Smooth muscle cell (in vitro differentiated cells): Measurements from ENCODE around the gene LSAMP. TPM values are rescaled to one million over a fixed set of nuclear protein-coding genes. Genes with fewer than 3 reads are reported as not detected.
A peak's percentile ranks its signal among the peaks of the same experiment; 100 is the strongest.

Experiments used
- DNase-seq: peaks from one replicate; lab custom pipeline; 2025; ENCODE audit not compliant: unreplicated experiment; lab: John Stamatoyannopoulos, UW
- H2AFZ ChIP-seq: fragments of 200-600 bp; sonication (generic); 2 replicates; pipeline ENCODE4 v1.6.0; 2016; ENCODE audit warnings: antibody characterized with exemption, low read depth, mild to moderate bottlenecking
- H3F3A ChIP-seq: fragments of 200-600 bp; sonication (generic); 2 replicates; pipeline ENCODE4 v1.6.0; 2017; ENCODE audit warnings: antibody characterized with exemption, low read depth
- H3K27ac ChIP-seq: fragments of 200-600 bp; sonication (generic); 2 replicates; pipeline ENCODE4 v1.5.1; 2016; ENCODE audit warnings: low read depth, mild to moderate bottlenecking
- H3K27me3 ChIP-seq: fragments of 200-600 bp; sonication (generic); 2 replicates; pipeline ENCODE4 v1.6.1; 2016; ENCODE audit warnings: low read depth, mild to moderate bottlenecking
- H3K36me3 ChIP-seq: fragments of 200-600 bp; sonication (generic); 2 replicates; pipeline ENCODE4 v1.5.1; 2016; ENCODE audit warnings: low read depth
- H3K4me1 ChIP-seq: fragments of 200-600 bp; sonication (generic); 2 replicates; pipeline ENCODE4 v1.5.1; 2016; ENCODE audit warnings: low read depth
- H3K4me2 ChIP-seq: fragments of 200-600 bp; sonication (generic); 2 replicates; pipeline ENCODE4 v1.6.0; 2016; ENCODE audit warnings: mild to moderate bottlenecking
- H3K4me3 ChIP-seq: fragments of 200-600 bp; sonication (generic); 2 replicates; pipeline ENCODE4 v1.5.1; 2016; ENCODE audit warnings: mild to moderate bottlenecking
- H3K79me2 ChIP-seq: fragments of 200-600 bp; sonication (generic); 2 replicates; pipeline ENCODE4 v1.6.0; 2016; ENCODE audit warnings: low read depth, mild to moderate bottlenecking
- H3K9ac ChIP-seq: fragments of 200-600 bp; sonication (generic); 2 replicates; pipeline ENCODE4 v1.6.0; 2016; ENCODE audit warnings: low read depth
- H3K9me3 ChIP-seq: fragments of 200-600 bp; sonication (generic); replicated peaks from 2 replicates; pipeline ENCODE4 v1.5.1; 2016; ENCODE audit warnings: low read depth
- H4K20me1 ChIP-seq: fragments of 200-600 bp; sonication (generic); 2 replicates; pipeline ENCODE4 v1.6.0; 2016; ENCODE audit warnings: low read depth
- CTCF ChIP-seq: fragments of 200-600 bp; sonication (generic); IDR thresholded peaks from 2 replicates; pipeline ENCODE4 v1.5.1; 2017; ENCODE audit warnings: borderline replicate concordance, mild to moderate bottlenecking, antibody characterized with exemption; ENCODE audit not compliant: insufficient read depth, poor library complexity, severe bottlenecking
- WGBS: methylation state at CpG from one replicate; pipeline ENCODE4 v1.1.7; 2016; ENCODE audit warnings: low lambda C conversion rate; 5-methylcytosine and 5-hydroxymethylcytosine counted together
- polyA plus RNA-seq: library from polyadenylated mRNA; unstranded; fragments of >200 nt; fragmentation: Nextera tagmentation; extraction: Ambion mirVana; gene quantifications from 2 replicates; pipeline ENCODE4 v1.2.1, GENCODE V29; 2016
- total RNA-seq: library from RNA; depleted of rRNA; stranded (reverse); fragments of >200 nt; gene quantifications from 2 replicates; pipeline ENCODE4 v1.2.3, GENCODE V29; 2014

The LSAMP gene
- total and polyA plus RNA-seq, 2 experiments from 2014 or later, result 11.2 to 13.6 TPM

GRCh38 chr3:115790759-115791158, 654.5 kb downstream of the LSAMP start:
- 12% methylated on average over 3 of the region's 3 CpGs for WGBS
- Histone ChIP-seq H3K4me1 (peaks cover 8% of the 10 kb centered on the region), H3K36me3 (no peaks in the 10 kb centered on the region), H3K27ac (peak overlapping the region; percentile 97), H3K4me2 (peak overlapping the region; percentile 51), H3K79me2 (no peaks in the 10 kb centered on the region), H4K20me1 (no peaks in the 10 kb centered on the region), H2AFZ (peak overlapping the region; percentile 41), H3K9me3 (no peaks in the 10 kb centered on the region), H3K4me3 (no peak overlapping the region), H3K27me3 (no peaks in the 10 kb centered on the region), H3F3A (peaks cover 8% of the 10 kb centered on the region), H3K9ac (peak overlapping the region; percentile 78)
- DNase-seq, result no peak
- no peak for TF ChIP-seq CTCF

GRCh38 chr3:115789481-115789880, 655.8 kb downstream of the LSAMP start:
- Histone ChIP-seq H3K36me3 (no peaks in the 10 kb centered on the region), H3K4me1 (peaks cover 17% of the 10 kb centered on the region), H2AFZ (no peak overlapping the region), H3K79me2 (no peaks in the 10 kb centered on the region), H3K4me2 (peak overlapping the region; percentile 51), H3K9ac (peak overlapping the region; percentile 78), H4K20me1 (no peaks in the 10 kb centered on the region), H3K4me3 (no peak overlapping the region), H3K27me3 (no peaks in the 10 kb centered on the region), H3K9me3 (no peaks in the 10 kb centered on the region), H3F3A (peaks cover 8% of the 10 kb centered on the region), H3K27ac (peak overlapping the region; percentile 97)
- 93% methylated on average over 4 of the region's 4 CpGs for WGBS
- no peak for DNase-seq
- no peak for TF ChIP-seq CTCF

- 69% methylated on average over 4 of the region's 4 CpGs for WGBS
Measured at GRCh38 chr3:115788921-115789470, 656.3 kb downstream of the LSAMP start.

More at GRCh38 chr3:115788921-115789470, 656.3 kb downstream of the LSAMP start:
- Histone ChIP-seq H3K9ac (peak overlapping the region; percentile 75), H3K4me3 (no peak overlapping the region), H3F3A (peaks cover 8% of the 10 kb centered on the region), H3K9me3 (no peaks in the 10 kb centered on the region), H4K20me1 (no peaks in the 10 kb centered on the region), H3K4me1 (peaks cover 17% of the 10 kb centered on the region), H3K36me3 (no peaks in the 10 kb centered on the region), H3K4me2 (no peak overlapping the region), H3K27ac (peak overlapping the region; percentile 97), H2AFZ (no peak overlapping the region), H3K79me2 (no peaks in the 10 kb centered on the region), H3K27me3 (no peaks in the 10 kb centered on the region)
- no peak for TF ChIP-seq CTCF
- DNase-seq, result no peak
